Right lobe of liver (tissue), 6 donors: ENCODE measurements around the gene CBX5. TPM values are rescaled to one million over a fixed set of nuclear protein-coding genes. Genes with fewer than 3 reads are reported as not detected.

ENCODE experiments used
- ATAC-seq, 4 donors: fragments of 200-7000 bp; cut with Tn5 transposase; one replicate each; pipeline ENCODE4 v1.9.1; 2020; ENCODE audit warnings: mild to moderate bottlenecking in 4 of 4, moderate library complexity in 4 of 4
- DNase-seq, 3 donors: peaks; one replicate each; pipeline ENCODE4 v3.0.0-alpha.2; 2020
- H3K27ac ChIP-seq, 3 donors: fragments of 200-600 bp; one replicate each; pipeline ENCODE4 v1.8.0; 2022
- H3K27me3 ChIP-seq, 2 donors: fragments of 200-600 bp; one replicate each; pipeline ENCODE4 v1.8.0; 2022
- H3K36me3 ChIP-seq, 4 donors: fragments of 200-600 bp; sonication (generic) in 1 of 4; one replicate each; pipeline versions ENCODE4 v1.5.1 to v1.8.0; 2017 to 2022; ENCODE audit warnings: control low read depth in 1 of 4
- H3K4me1 ChIP-seq, 4 donors: fragments of 200-600 bp; sonication (generic) in 1 of 4; one replicate each; pipeline versions ENCODE4 v1.5.1 to v1.8.0; 2017 to 2022; ENCODE audit warnings: control low read depth in 1 of 4
- H3K4me3 ChIP-seq, 3 donors: fragments of 200-600 bp; one replicate each; pipeline ENCODE4 v1.8.0; 2022
- H3K9me3 ChIP-seq, 4 donors: fragments of 200-600 bp; sonication (generic) in 1 of 4; one replicate each; pipeline versions ENCODE4 v1.5.1 to v1.8.0; 2017 to 2022; ENCODE audit warnings: control low read depth in 1 of 4
- POLR2A ChIP-seq: fragments of 450-650 bp; IDR thresholded peaks from one replicate; pipeline ENCODE4 v1.6.1; 2017; ENCODE audit warnings: antibody characterized with exemption, mild to moderate bottlenecking
- WGBS: methylation state at CpG from one replicate; pipeline ENCODE4 v1.1.6; 2018; ENCODE audit warnings: low coverage, low lambda C conversion rate; ENCODE audit not compliant: insufficient coverage; ENCODE audit errors: missing lambda C conversion rate; 5-methylcytosine and 5-hydroxymethylcytosine counted together
- intact Hi-C, 2 donors: fragments of 100-400 bp; cut with DNase I; formaldehyde crosslinking; loops; one replicate each; pipeline versions ENCODE4 v1.11.2 to v1.14.1; 2022
- total RNA-seq, 6 experiments: library from RNA; depleted of rRNA in 2 of 6; stranded (reverse); fragments of >200 nt in 2 of 6; fragmentation: NEBNext Ultra II Directional in 3 of 6; extraction: Animal tissue kit (Norgen Biotek cat#: 25700) in 3 of 6; gene quantifications; one replicate each; pipeline versions ENCODE4 v1.1.0 to v1.2.4, GENCODE V29; 2016 to 2023
- TF ChIP-seq, protein P1 (sequence below), 4 donors: fragments of 200-600 bp in 3 of 4; fragments of 450-650 bp in 1 of 4; IDR thresholded peaks; one replicate each; pipeline versions ENCODE4 v1.5.1 to v1.8.0; 2016 to 2022; ENCODE audit warnings: antibody characterized with exemption in 4 of 4, mild to moderate bottlenecking in 2 of 4
- donor health status: DM: no; HTN: yes; CAD: no.
- donor health status: DM: no; HTN: no; CAD: no.
- donor health status: DM: no; HTN: no; CAD: no.
- donor health status: DM: no; HTN: yes; CAD: no.
- donor health status: DM: no; HTN: yes; CAD: no.

Gene CBX5
- total RNA-seq, 6 experiments from 2014 or later, result 14.4 to 23.7 (median 20.1) TPM

DNA sequence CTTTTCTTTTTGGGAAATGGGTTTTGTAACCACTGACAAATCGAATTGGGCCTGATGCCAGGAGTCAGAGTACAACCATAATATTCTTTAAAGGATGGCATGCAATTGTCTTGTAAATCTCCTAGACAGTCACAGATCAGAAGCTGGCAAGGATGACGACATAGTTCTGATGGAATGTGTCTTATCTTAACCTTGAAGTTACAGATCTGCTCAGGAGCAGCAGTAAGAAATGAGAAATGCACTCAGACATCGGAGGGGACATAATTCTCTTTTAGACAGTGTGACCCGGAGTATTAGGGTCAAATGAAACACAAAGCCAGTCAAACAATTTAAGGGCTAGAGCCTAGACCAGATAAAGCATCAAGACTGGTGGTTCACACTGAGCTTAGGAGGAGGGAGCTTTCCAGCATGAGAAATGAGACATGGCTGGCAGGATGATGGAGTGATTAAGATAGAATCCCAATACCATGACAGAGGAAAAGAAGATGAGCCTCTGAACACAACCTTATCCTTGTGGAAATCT is 17.5 kb downstream of the CBX5 start:
- intact Hi-C loops, result no loop called here
- Histone ChIP-seq H3K4me1 (peaks cover 0 to 27% (median 4%) of the 10 kb centered on the region in 4 donors), H3K27me3 (no peaks in the 10 kb centered on the region), H3K27ac (no peak overlapping the region), H3K4me3 (no peak overlapping the region), H3K9me3 (no peaks in the 10 kb centered on the region), H3K36me3 (no peaks in the 10 kb centered on the region)
- DNase-seq, result peak in 1 of 3 donors; percentile 56
- no peak for TF ChIP-seq POLR2A
- TF ChIP-seq, protein P1, sequence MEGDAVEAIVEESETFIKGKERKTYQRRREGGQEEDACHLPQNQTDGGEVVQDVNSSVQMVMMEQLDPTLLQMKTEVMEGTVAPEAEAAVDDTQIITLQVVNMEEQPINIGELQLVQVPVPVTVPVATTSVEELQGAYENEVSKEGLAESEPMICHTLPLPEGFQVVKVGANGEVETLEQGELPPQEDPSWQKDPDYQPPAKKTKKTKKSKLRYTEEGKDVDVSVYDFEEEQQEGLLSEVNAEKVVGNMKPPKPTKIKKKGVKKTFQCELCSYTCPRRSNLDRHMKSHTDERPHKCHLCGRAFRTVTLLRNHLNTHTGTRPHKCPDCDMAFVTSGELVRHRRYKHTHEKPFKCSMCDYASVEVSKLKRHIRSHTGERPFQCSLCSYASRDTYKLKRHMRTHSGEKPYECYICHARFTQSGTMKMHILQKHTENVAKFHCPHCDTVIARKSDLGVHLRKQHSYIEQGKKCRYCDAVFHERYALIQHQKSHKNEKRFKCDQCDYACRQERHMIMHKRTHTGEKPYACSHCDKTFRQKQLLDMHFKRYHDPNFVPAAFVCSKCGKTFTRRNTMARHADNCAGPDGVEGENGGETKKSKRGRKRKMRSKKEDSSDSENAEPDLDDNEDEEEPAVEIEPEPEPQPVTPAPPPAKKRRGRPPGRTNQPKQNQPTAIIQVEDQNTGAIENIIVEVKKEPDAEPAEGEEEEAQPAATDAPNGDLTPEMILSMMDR (IDR thresholded peaks at IDR 0.05), result no peak
- peak; percentile 24 to 61 (median 44) for ATAC-seq
- WGBS, result 19% methylated on average over 4 of the region's 4 CpGs

DNA sequence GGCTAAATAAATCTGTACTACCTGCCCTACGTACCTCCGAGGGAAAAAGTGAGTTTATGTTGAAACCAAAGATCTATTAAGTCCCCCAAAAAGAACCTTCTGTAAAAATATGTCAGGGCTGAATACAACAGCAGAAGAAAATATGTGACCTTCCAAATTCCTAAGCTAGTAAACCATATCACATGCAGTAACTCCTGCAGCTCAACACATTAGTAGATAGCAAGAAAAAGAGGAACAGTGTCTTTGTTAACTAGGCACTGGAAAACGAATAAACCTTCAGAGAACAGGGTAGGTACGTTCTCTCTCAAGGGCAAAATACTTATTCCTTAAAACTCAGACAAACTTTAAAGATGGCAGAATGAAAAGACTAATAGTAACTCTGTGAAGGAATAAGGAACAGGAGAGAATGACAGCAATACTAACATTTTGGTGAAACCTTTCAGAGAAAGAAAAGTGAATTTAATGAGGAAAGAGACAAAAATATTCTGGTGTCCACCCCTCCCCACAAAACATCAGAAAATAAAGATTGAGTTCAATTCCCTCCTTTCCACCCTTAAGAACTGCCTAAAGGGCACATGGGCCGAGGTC is 18.0 kb downstream of the CBX5 start:
- Histone ChIP-seq H3K9me3 (no peaks in the 10 kb centered on the region), H3K4me3 (no peak overlapping the region), H3K27me3 (no peaks in the 10 kb centered on the region), H3K4me1 (peaks cover 0 to 27% (median 4%) of the 10 kb centered on the region in 4 donors), H3K27ac (no peak overlapping the region), H3K36me3 (peaks cover 0 to 3% (median 1%) of the 10 kb centered on the region in 4 donors)
- intact Hi-C loops, result no loop called here
- TF ChIP-seq POLR2A, result no peak
- TF ChIP-seq, protein P1 (IDR thresholded peaks at IDR 0.05), result no peak
- DNase-seq, result no peak
- no peak for ATAC-seq
- 51% methylated on average over 5 of the region's 5 CpGs for WGBS

GRCh38 chr12:54259194-54260011 is 20.5 kb downstream of the CBX5 start:
- ATAC-seq (peak; percentile 94 to 96 (median 95)), DNase-seq (peak; percentile 73 to 76 (median 75))
- 18% methylated on average over 7 of the region's 11 CpGs for WGBS
- Histone ChIP-seq H3K4me1 (peaks cover 0 to 27% (median 4%) of the 10 kb centered on the region in 4 donors), H3K36me3 (peaks cover 0 to 13% (median 6%) of the 10 kb centered on the region in 4 donors), H3K4me3 (peak overlapping the region; percentile 18 to 50 (median 44)), H3K27ac (peak overlapping the region in 2 of 3 donors; percentile 2 to 9), H3K27me3 (no peaks in the 10 kb centered on the region), H3K9me3 (no peaks in the 10 kb centered on the region)
- intact Hi-C loops, result loop anchor here in 1 of 2 donors (10.0 kb wide), 1 partner anchor 105 kb away; the partner anchor contains the start of gene GPR84
- TF ChIP-seq POLR2A, result no peak
- TF ChIP-seq, protein P1 (IDR thresholded peaks at IDR 0.05), result no peak

- Histone ChIP-seq H3K27me3 (no peaks in the 10 kb centered on the region), H3K4me3 (no peak overlapping the region), H3K36me3 (peaks cover 0 to 13% (median 6%) of the 10 kb centered on the region in 4 donors), H3K27ac (no peak overlapping the region), H3K9me3 (no peaks in the 10 kb centered on the region), H3K4me1 (peaks cover 0 to 27% (median 4%) of the 10 kb centered on the region in 4 donors)
- intact Hi-C loops, result loop anchor here in 1 of 2 donors (10.0 kb wide), 1 partner anchor 107 kb away; the partner anchor contains the start of gene GPR84
- no peak for TF ChIP-seq POLR2A
- TF ChIP-seq, protein P1 (IDR thresholded peaks at IDR 0.05), result no peak
- ATAC-seq, result no peak
- no peak for DNase-seq
Observed at GRCh38 chr12:54258201-54258681, 21.7 kb downstream of the CBX5 start.
